CD4-positive, alpha-beta T cell treated with Interleukin-17A for 1 hour (primary cell): ENCODE results near the gene CCBE1.

Source experiments
- DNase-seq: peaks from one replicate; pipeline ENCODE4 v3.0.0-alpha.2; 2020

The CCBE1 gene

GRCh38 chr18:59481436-59481835, 215.8 kb downstream of the CCBE1 start:
- DNase-seq: no peak

- no peak for DNase-seq
Observed at GRCh38 chr18:59479776-59480175, 217.4 kb downstream of the CCBE1 start.

GRCh38 chr18:59478591-59478990, 218.6 kb downstream of the CCBE1 start:
- DNase-seq: no peak

GRCh38 chr18:59477849-59478248, 219.4 kb downstream of the CCBE1 start:
- no peak for DNase-seq

- DNase-seq: no peak
Observed at GRCh38 chr18:59470561-59471121, 226.6 kb downstream of the CCBE1 start.

- DNase-seq: no peak
Observed at GRCh38 chr18:59469463-59470180, 227.6 kb downstream of the CCBE1 start.

- no peak for DNase-seq
Observed at GRCh38 chr18:59468821-59469220, 228.4 kb downstream of the CCBE1 start.

GRCh38 chr18:59467497-59467896, 229.7 kb downstream of the CCBE1 start:
- DNase-seq: no peak

- DNase-seq: no peak
Observed at GRCh38 chr18:59466980-59467379, 230.2 kb downstream of the CCBE1 start.

GRCh38 chr18:59464486-59464885, 232.7 kb downstream of the CCBE1 start:
- no peak for DNase-seq

- no peak for DNase-seq
Observed at GRCh38 chr18:59461171-59461570, 236.1 kb downstream of the CCBE1 start.

- no peak for DNase-seq
Observed at GRCh38 chr18:59460072-59460420, 237.2 kb downstream of the CCBE1 start.

- DNase-seq: peak; percentile 3
Observed at GRCh38 chr18:59459369-59460071, 237.7 kb downstream of the CCBE1 start.

GRCh38 chr18:59458575-59458974, 238.6 kb downstream of the CCBE1 start:
- DNase-seq: no peak

GRCh38 chr18:59456657-59457056, 240.6 kb downstream of the CCBE1 start:
- no peak for DNase-seq

GRCh38 chr18:59455728-59456276, 241.4 kb downstream of the CCBE1 start:
- no peak for DNase-seq

- DNase-seq: no peak
Observed at GRCh38 chr18:59454909-59455727, 242.1 kb downstream of the CCBE1 start.

GRCh38 chr18:59453468-59453961, 243.7 kb downstream of the CCBE1 start:
- DNase-seq: no peak

- no peak for DNase-seq
Observed at GRCh38 chr18:59451963-59452362, 245.3 kb downstream of the CCBE1 start.

GRCh38 chr18:59451073-59451472, 246.2 kb downstream of the CCBE1 start:
- DNase-seq: no peak

GRCh38 chr18:59448546-59448945, 248.7 kb downstream of the CCBE1 start:
- DNase-seq: no peak

- DNase-seq: no peak
Observed at GRCh38 chr18:59446012-59446411, 251.2 kb downstream of the CCBE1 start.
